ENCODE measurements around the gene PSMA3. TPM values are rescaled to one million over a fixed set of nuclear protein-coding genes. Genes with fewer than 3 reads are reported as not detected.

PSMA3 gene
- total and polyA plus RNA-seq, 9 of the 15 experiments (the other 6 are each of a cell fraction or from before 2014, with no cell fraction given), result 129 to 786 (median 319) TPM

GRCh38 chr14:58238252-58239243, 6.1 kb upstream of the PSMA3 start (continued):
- TF ChIP-seq MGA (IDR thresholded peaks at IDR 0.05) (peak; percentile 22; the same call in 1 of the 2 replicates), ZFP91 (CRISPR knock-in tag; IDR thresholded peaks at IDR 0.05) (no peak), ZBED1 (IDR thresholded peaks at IDR 0.05) (no peak), C11orf30 (IDR thresholded peaks at IDR 0.05; ENCODE audit: low read depth) (peak; percentile 92), KDM4B (IDR thresholded peaks at IDR 0.05; ENCODE audit: borderline replicate concordance in 2 of 2, low read depth in 1 of 2) (no peak), LARP7 (IDR thresholded peaks at IDR 0.05) (no peak), NEUROD1 (IDR thresholded peaks at IDR 0.05; ENCODE audit: borderline replicate concordance, low read depth, low read length, partially characterized antibody) (no peak), TEAD2 (tag; IDR thresholded peaks at IDR 0.05) (no peak), TAF1 (IDR thresholded peaks at IDR 0.05; ENCODE audit: control insufficient read depth, extremely low read depth, insufficient read depth, low read length, severe bottlenecking) (no peak), KLF13 (tag; IDR thresholded peaks at IDR 0.05; ENCODE audit: borderline replicate concordance, low read depth) (no peak), PTBP1 (IDR thresholded peaks at IDR 0.05; ENCODE audit: low read depth, low read length) (no peak), SETDB1 (IDR thresholded peaks at IDR 0.05; ENCODE audit: low read length) (no peak)

All from K562 (cell line).